ENCODE results near the gene SOBP.
"Not testable (repeated sequence)": the region's sequence is repeated elsewhere in the genome, so short reads cannot be mapped to it uniquely, and the experiment has no call there.

SOBP gene

GRCh38 chr6:107513214-107513613, 23.3 kb downstream of the SOBP start:
- Histone ChIP-seq H3K4me3 (ENCODE audit: low read length) (no peak overlapping the region), H3K9me3 (ENCODE audit: insufficient read depth, low read length) (no peaks in the 10 kb centered on the region), H3K9ac (ENCODE audit: low read length) (no peak overlapping the region), H2AFZ (ENCODE audit: low read depth, low read length) (no peak overlapping the region), H3K79me2 (ENCODE audit: low read length) (no peaks in the 10 kb centered on the region), H3K4me2 (ENCODE audit: low read length) (no peak overlapping the region), H4K20me1 (ENCODE audit: insufficient read depth, low read length) (no peaks in the 10 kb centered on the region), H3K27me3 (ENCODE audit: low read depth, low read length) (no peaks in the 10 kb centered on the region), H3K4me1 (ENCODE audit: low read length) (no peaks in the 10 kb centered on the region), H3K36me3 (replicated peaks; ENCODE audit: low read depth, low read length) (no peaks in the 10 kb centered on the region), H3K27ac (ENCODE audit: low read length) (no peak overlapping the region)
- no peak for TF ChIP-seq CTCF (IDR thresholded peaks at IDR 0.05; ENCODE audit: low read depth, low read length)
- no peak for TF ChIP-seq EZH2phosphoT487 (IDR thresholded peaks at IDR 0.05; ENCODE audit: low read depth)

DNA sequence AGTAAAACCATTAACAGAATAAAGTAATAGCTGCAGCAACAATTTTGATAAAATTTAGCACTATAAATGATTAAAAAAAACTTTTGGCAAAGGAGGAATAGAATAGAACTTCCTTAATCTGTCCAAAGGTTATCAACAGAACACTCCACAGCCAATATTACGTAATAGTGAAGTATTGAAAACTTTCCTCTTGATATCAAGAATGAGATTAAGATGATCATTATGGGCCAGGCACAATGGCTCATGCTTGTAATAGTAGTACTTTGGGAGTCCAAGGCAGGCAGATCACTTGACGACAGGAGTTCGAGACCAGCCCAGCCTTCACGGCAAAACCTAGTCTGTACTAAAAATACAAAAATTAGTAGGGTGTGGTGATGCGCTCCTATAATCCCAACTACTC, 26.0 kb downstream of the SOBP start:
- TF ChIP-seq CTCF (IDR thresholded peaks at IDR 0.05; ENCODE audit: low read depth, low read length) (no peak), EZH2phosphoT487 (IDR thresholded peaks at IDR 0.05; ENCODE audit: low read depth) (no peak)
- no peak overlapping the region for H3K4me3 ChIP-seq (ENCODE audit: low read length)

DNA sequence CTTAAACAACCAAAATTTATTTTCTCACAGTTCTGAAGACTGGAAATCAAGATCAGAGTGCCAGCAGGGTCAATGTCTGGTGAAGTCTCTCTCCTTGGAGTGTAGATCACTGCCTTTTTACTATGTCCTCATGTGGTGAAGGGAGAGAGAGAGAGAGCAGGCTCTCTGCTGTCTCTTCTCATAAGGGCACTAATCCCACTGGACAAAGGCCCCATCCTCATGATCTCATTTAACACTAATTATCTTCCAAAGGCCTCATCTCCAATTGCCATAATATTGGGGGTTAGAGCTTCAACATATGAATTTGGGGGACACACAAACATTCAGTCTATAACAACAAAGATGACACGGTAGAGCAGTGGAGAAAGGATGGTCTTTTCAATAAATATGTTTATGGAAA, 27.4 kb downstream of the SOBP start:
- no peak overlapping the region for H3K9ac ChIP-seq (ENCODE audit: low read length)
- no peaks in the 10 kb centered on the region for H4K20me1 ChIP-seq (ENCODE audit: insufficient read depth, low read length)
- H3K79me2 ChIP-seq (ENCODE audit: low read length), result no peaks in the 10 kb centered on the region
- H3K4me3 ChIP-seq (ENCODE audit: low read length), result no peak overlapping the region
- no peaks in the 10 kb centered on the region for H3K27me3 ChIP-seq (ENCODE audit: low read depth, low read length)
- H2AFZ ChIP-seq (ENCODE audit: low read depth, low read length), result no peak overlapping the region
- no peak for TF ChIP-seq EZH2phosphoT487 (IDR thresholded peaks at IDR 0.05; ENCODE audit: low read depth)
- TF ChIP-seq CTCF (IDR thresholded peaks at IDR 0.05; ENCODE audit: low read depth, low read length), result no peak
- no peak overlapping the region for H3K4me2 ChIP-seq (ENCODE audit: low read length)
- no peaks in the 10 kb centered on the region for H3K9me3 ChIP-seq (ENCODE audit: insufficient read depth, low read length)
- no peak overlapping the region for H3K27ac ChIP-seq (ENCODE audit: low read length)
- H3K36me3 ChIP-seq (replicated peaks; ENCODE audit: low read depth, low read length), result no peaks in the 10 kb centered on the region
- H3K4me1 ChIP-seq (ENCODE audit: low read length), result no peaks in the 10 kb centered on the region

More for the DNA sequence above, 26.0 kb downstream of the SOBP start:
- no peak overlapping the region for H3K4me2 ChIP-seq (ENCODE audit: low read length)
- H3K79me2 ChIP-seq (ENCODE audit: low read length), result no peaks in the 10 kb centered on the region
- H3K27ac ChIP-seq (ENCODE audit: low read length), result no peak overlapping the region
- H2AFZ ChIP-seq (ENCODE audit: low read depth, low read length), result no peak overlapping the region
- H3K9me3 ChIP-seq (ENCODE audit: insufficient read depth, low read length), result no peaks in the 10 kb centered on the region
- H3K9ac ChIP-seq (ENCODE audit: low read length), result no peak overlapping the region
- no peaks in the 10 kb centered on the region for H3K36me3 ChIP-seq (replicated peaks; ENCODE audit: low read depth, low read length)
- H3K27me3 ChIP-seq (ENCODE audit: low read depth, low read length), result no peaks in the 10 kb centered on the region
- no peaks in the 10 kb centered on the region for H4K20me1 ChIP-seq (ENCODE audit: insufficient read depth, low read length)
- no peaks in the 10 kb centered on the region for H3K4me1 ChIP-seq (ENCODE audit: low read length)

DNA sequence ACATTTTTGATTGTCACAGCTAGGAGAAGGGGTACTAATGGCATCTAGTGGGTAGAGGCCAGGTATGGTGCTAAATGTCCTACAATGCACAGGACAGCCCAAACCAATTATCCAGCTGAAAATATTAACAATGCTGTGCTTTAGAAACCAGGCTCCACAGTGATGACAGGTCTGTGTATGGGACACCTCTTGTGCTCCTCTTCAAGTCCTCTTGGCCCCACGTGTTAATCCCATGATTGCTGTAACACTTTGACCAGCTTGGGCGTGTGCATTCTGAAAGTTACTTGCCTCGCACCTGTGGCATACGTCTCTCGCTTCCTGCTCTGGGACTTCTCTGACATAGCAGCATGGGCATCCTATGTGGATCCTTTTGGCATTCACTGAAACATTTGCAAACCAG, 29.3 kb downstream of the SOBP start:
- H4K20me1 ChIP-seq (ENCODE audit: insufficient read depth, low read length); H3K36me3 ChIP-seq (replicated peaks; ENCODE audit: low read depth, low read length); H3K4me1 ChIP-seq (ENCODE audit: low read length); H3K79me2 ChIP-seq (ENCODE audit: low read length); H3K27me3 ChIP-seq (ENCODE audit: low read depth, low read length); H2AFZ ChIP-seq (ENCODE audit: low read depth, low read length); H3K9me3 ChIP-seq (ENCODE audit: insufficient read depth, low read length); H3K4me3 ChIP-seq (ENCODE audit: low read length); H3K4me2 ChIP-seq (ENCODE audit: low read length); H3K9ac ChIP-seq (ENCODE audit: low read length); H3K27ac ChIP-seq (ENCODE audit: low read length): not testable (repeated sequence)

DNA sequence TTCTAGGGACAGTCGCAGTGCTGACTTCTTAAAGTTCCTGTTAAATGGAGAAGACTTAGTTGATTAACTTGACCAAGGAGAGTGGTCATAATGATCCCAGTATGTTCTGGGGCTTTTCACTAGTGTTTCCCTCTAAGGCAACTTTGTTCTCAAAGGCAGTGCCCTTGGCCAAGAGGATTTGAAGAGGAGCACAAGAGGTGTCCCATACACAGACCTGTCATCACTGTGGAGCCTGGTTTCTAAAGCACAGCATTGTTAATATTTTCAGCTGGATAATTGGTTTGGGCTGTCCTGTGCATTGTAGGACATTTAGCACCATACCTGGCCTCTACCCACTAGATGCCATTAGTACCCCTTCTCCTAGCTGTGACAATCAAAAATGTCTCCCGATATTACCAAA, 30.8 kb downstream of the SOBP start:
- H3K4me3 ChIP-seq (ENCODE audit: low read length); H3K4me1 ChIP-seq (ENCODE audit: low read length); H4K20me1 ChIP-seq (ENCODE audit: insufficient read depth, low read length); H3K27me3 ChIP-seq (ENCODE audit: low read depth, low read length); H3K9ac ChIP-seq (ENCODE audit: low read length); H3K27ac ChIP-seq (ENCODE audit: low read length); H3K9me3 ChIP-seq (ENCODE audit: insufficient read depth, low read length); H3K79me2 ChIP-seq (ENCODE audit: low read length); H3K4me2 ChIP-seq (ENCODE audit: low read length); H2AFZ ChIP-seq (ENCODE audit: low read depth, low read length); H3K36me3 ChIP-seq (replicated peaks; ENCODE audit: low read depth, low read length): not testable (repeated sequence)
